Colonic mucosa (tissue), 4 donors: ENCODE measurements around the gene DNAJC25. TPM values are rescaled to one million over a fixed set of nuclear protein-coding genes. Genes with fewer than 3 reads are reported as not detected.
A peak's percentile ranks its signal among the peaks of the same experiment; 100 is the strongest.

Experiments
- DNase-seq: peaks from one replicate; pipeline ENCODE4 v3.0.0-alpha.2; 2020
- H3K27ac ChIP-seq: fragments of 200-600 bp; one replicate; pipeline ENCODE4 v1.8.0; 2021
- H3K27me3 ChIP-seq: fragments of 200-600 bp; one replicate; pipeline ENCODE4 v1.8.0; 2021
- H3K36me3 ChIP-seq: fragments of 200-600 bp; one replicate; pipeline ENCODE4 v1.8.0; 2021
- H3K4me1 ChIP-seq: fragments of 200-600 bp; one replicate; pipeline ENCODE4 v1.8.0; 2021; ENCODE audit warnings: mild to moderate bottlenecking
- H3K4me3 ChIP-seq: fragments of 200-600 bp; one replicate; pipeline ENCODE4 v1.8.0; 2021
- H3K9ac ChIP-seq, 2 donors: one replicate each; pipeline ENCODE4 v1.7.0; 2013; ENCODE audit warnings: control low read depth in 2 of 2, low read depth in 2 of 2, low read length in 2 of 2
- H3K9me3 ChIP-seq: fragments of 200-600 bp; one replicate; pipeline ENCODE4 v1.8.0; 2021
- CTCF ChIP-seq: fragments of 200-600 bp; IDR thresholded peaks from one replicate; pipeline ENCODE4 v1.8.0; 2022; ENCODE audit warnings: antibody characterized with exemption, mild to moderate bottlenecking
- intact Hi-C: fragments of 100-400 bp; cut with DNase I; formaldehyde crosslinking; loops from one replicate; pipeline ENCODE4 v1.14.1; 2022
- total RNA-seq, 2 donors: library from RNA; stranded (reverse); fragmentation: NEBNext Ultra II Directional in 1 of 2; extraction: Animal tissue kit (Norgen Biotek cat#: 25700) in 1 of 2; gene quantifications; one replicate each; pipeline ENCODE4 v1.2.1, GENCODE V29; 2021
- donor health status: healthy.
- donor health status: DM: no; HTN: no; CAD: no.
- donor health status: DM: no; HTN: no; CAD: no.

The DNAJC25 gene
- total RNA-seq, 2 donors from 2014 or later, result 7.8 to 9.0 TPM

- no peaks in the 10 kb centered on the region for H3K36me3 ChIP-seq
- no peaks in the 10 kb centered on the region for H3K27me3 ChIP-seq
- peak overlapping the region; percentile 88 for H3K27ac ChIP-seq
- no peak for TF ChIP-seq CTCF
- peaks cover 18% of the 10 kb centered on the region for H3K4me1 ChIP-seq
- DNase-seq, result no peak
- intact Hi-C loops, result no loop called here
- no peaks in the 10 kb centered on the region for H3K9me3 ChIP-seq
- peak overlapping the region; percentile 90 for H3K4me3 ChIP-seq
- peak overlapping the region; percentile 68 to 88 for H3K9ac ChIP-seq
Measured at GRCh38 chr9:111630182-111630963, 761 bp upstream of the DNAJC25 start.

GRCh38 chr9:111630964-111631213, 245 bp upstream of the DNAJC25 start:
- Histone ChIP-seq H3K27me3 (no peaks in the 10 kb centered on the region), H3K27ac (peak overlapping the region; percentile 88), H3K9me3 (no peaks in the 10 kb centered on the region), H3K9ac (peak overlapping the region; percentile 68 to 88), H3K4me1 (peaks cover 20% of the 10 kb centered on the region), H3K4me3 (peak overlapping the region; percentile 90), H3K36me3 (no peaks in the 10 kb centered on the region)
- no peak for DNase-seq
- TF ChIP-seq CTCF, result no peak
- intact Hi-C loops, result no loop called here

GRCh38 chr9:111632060-111632459, 926 bp downstream of the DNAJC25 start:
- intact Hi-C loops, result no loop called here
- peak overlapping the region; percentile 88 for H3K27ac ChIP-seq
- H3K9ac ChIP-seq, result peak overlapping the region; percentile 88 to 91
- H3K4me1 ChIP-seq, result peaks cover 20% of the 10 kb centered on the region
- H3K9me3 ChIP-seq, result no peaks in the 10 kb centered on the region
- no peaks in the 10 kb centered on the region for H3K27me3 ChIP-seq
- no peaks in the 10 kb centered on the region for H3K36me3 ChIP-seq
- DNase-seq, result no peak
- peak overlapping the region; percentile 90 for H3K4me3 ChIP-seq
- no peak for TF ChIP-seq CTCF

GRCh38 chr9:111632695-111633388, 1.7 kb downstream of the DNAJC25 start:
- Histone ChIP-seq H3K27ac (peak overlapping the region; percentile 28), H3K27me3 (no peaks in the 10 kb centered on the region), H3K9ac (no peak overlapping the region), H3K9me3 (no peaks in the 10 kb centered on the region), H3K4me1 (peaks cover 20% of the 10 kb centered on the region), H3K36me3 (no peaks in the 10 kb centered on the region), H3K4me3 (no peak overlapping the region)
- peak; percentile 66 for DNase-seq
- TF ChIP-seq CTCF, result no peak
- intact Hi-C loops, result no loop called here

- no peaks in the 10 kb centered on the region for H3K27me3 ChIP-seq
- DNase-seq, result no peak
- no peaks in the 10 kb centered on the region for H3K9me3 ChIP-seq
- no peak overlapping the region for H3K4me3 ChIP-seq
- H3K36me3 ChIP-seq, result no peaks in the 10 kb centered on the region
- TF ChIP-seq CTCF, result no peak
- no peak overlapping the region for H3K9ac ChIP-seq
- intact Hi-C loops, result no loop called here
- no peak overlapping the region for H3K27ac ChIP-seq
- peaks cover 20% of the 10 kb centered on the region for H3K4me1 ChIP-seq
Measured at GRCh38 chr9:111633389-111633736, 2.2 kb downstream of the DNAJC25 start.
